MM.1S (cell line): ENCODE data around the gene PRR20G.

Experiments used
- DNase-seq: peaks from one replicate; pipeline ENCODE4 v3.0.0-alpha.2; 2015
- H2AFZ ChIP-seq: fragments of 300-600 bp; sonication (generic); 2 replicates; pipeline ENCODE4 v1.6.0; 2016; ENCODE audit warnings: antibody characterized with exemption, low read length
- H3F3A ChIP-seq: fragments of 300-600 bp; sonication (generic); 2 replicates; pipeline ENCODE4 v1.6.1; 2016; ENCODE audit warnings: mild to moderate bottlenecking, antibody characterized with exemption, low read length, moderate library complexity, mixed read lengths; ENCODE audit not compliant: insufficient read depth
- H3K27ac ChIP-seq: fragments of 300-600 bp; sonication (generic); 2 replicates; pipeline ENCODE4 v1.5.1; 2016; ENCODE audit warnings: mild to moderate bottlenecking, low read length
- H3K27me3 ChIP-seq: fragments of 300-600 bp; sonication (generic); replicated peaks from 2 replicates; pipeline ENCODE4 v1.6.0; 2016; ENCODE audit warnings: low read length; ENCODE audit not compliant: insufficient read depth
- H3K36me3 ChIP-seq: fragments of 300-600 bp; sonication (generic); replicated peaks from 2 replicates; pipeline ENCODE4 v1.6.1; 2016; ENCODE audit warnings: mild to moderate bottlenecking, low read length, mixed read lengths; ENCODE audit not compliant: insufficient read depth
- H3K4me1 ChIP-seq: fragments of 300-600 bp; sonication (generic); 2 replicates; pipeline ENCODE4 v1.6.1; 2016; ENCODE audit warnings: low read length, mixed read lengths
- H3K4me2 ChIP-seq: fragments of 300-600 bp; sonication (generic); 2 replicates; pipeline ENCODE4 v1.6.0; 2016; ENCODE audit warnings: low read depth, low read length
- H3K4me3 ChIP-seq: fragments of 300-600 bp; sonication (generic); 2 replicates; pipeline ENCODE4 v1.5.1; 2016; ENCODE audit warnings: low read length, mixed read lengths
- H3K79me2 ChIP-seq: fragments of 300-600 bp; sonication (generic); 2 replicates; pipeline ENCODE4 v1.6.1; 2016; ENCODE audit warnings: mixed run types, low read length, mixed read lengths
- H3K9ac ChIP-seq: fragments of 300-600 bp; sonication (generic); 2 replicates; pipeline ENCODE4 v1.6.1; 2016; ENCODE audit warnings: low read length, mixed read lengths
- H3K9me2 ChIP-seq: fragments of 300-600 bp; sonication (generic); replicated peaks from 2 replicates; pipeline ENCODE4 v1.6.1; 2016; ENCODE audit warnings: mild to moderate bottlenecking, low read length, mixed read lengths; ENCODE audit not compliant: insufficient read depth
- H3K9me3 ChIP-seq: fragments of 300-600 bp; sonication (generic); replicated peaks from 2 replicates; pipeline ENCODE4 v1.6.1; 2016; ENCODE audit warnings: mild to moderate bottlenecking, low read length, mixed read lengths; ENCODE audit not compliant: insufficient read depth
- H4K20me1 ChIP-seq: fragments of 300-600 bp; sonication (generic); 2 replicates; pipeline ENCODE4 v1.6.1; 2016; ENCODE audit warnings: mild to moderate bottlenecking, low read length, moderate library complexity, mixed read lengths; ENCODE audit not compliant: insufficient read depth
- CTCF ChIP-seq: fragments of 300-600 bp; sonication (generic); IDR thresholded peaks from 2 replicates; pipeline ENCODE4 v1.5.1; 2016; ENCODE audit warnings: antibody characterized with exemption, low read length, mixed read lengths
- EZH2 ChIP-seq: fragments of 300-600 bp; sonication (generic); optimal IDR thresholded peaks from 2 replicates; pipeline ENCODE3; 2017; ENCODE audit warnings: low read depth, mild to moderate bottlenecking, antibody characterized with exemption, low read length, mixed read lengths
- EZH2phosphoT487 ChIP-seq: fragments of 300-600 bp; sonication (generic); IDR thresholded peaks from 2 replicates; pipeline ENCODE4 v1.6.1; 2018; ENCODE audit warnings: antibody characterized with exemption, low read length

Gene PRR20G

GRCh38 chr3:127307112-127307835 is 19.4 kb upstream of the PRR20G start:
- Histone ChIP-seq H3K4me1 (0 out of 2 replicates have a peak, but pooled peaks cover 6% of the 10 kb centered on the region), H3K79me2 (no peaks in the 10 kb centered on the region), H3K4me2 (no peak overlapping the region), H3K9me3 (no peaks in the 10 kb centered on the region), H3K4me3 (no peak overlapping the region), H3K9ac (no peak overlapping the region), H3K27me3 (0 out of 2 replicates have a peak, but pooled peaks cover 12% of the 10 kb centered on the region), H3K9me2 (no peaks in the 10 kb centered on the region), H2AFZ (no peak overlapping the region), H3F3A (peaks cover 7% of the 10 kb centered on the region; the same call in 1 of the 2 replicates), H3K27ac (no peak overlapping the region), H4K20me1 (no peaks in the 10 kb centered on the region), H3K36me3 (no peaks in the 10 kb centered on the region)
- no peak for DNase-seq
- no peak for TF ChIP-seq CTCF
- no peak for TF ChIP-seq EZH2
- no peak for TF ChIP-seq EZH2phosphoT487

- Histone ChIP-seq H3K9me3 (no peaks in the 10 kb centered on the region), H3F3A (peaks cover 7% of the 10 kb centered on the region; the same call in 1 of the 2 replicates), H3K4me1 (0 out of 2 replicates have a peak, but pooled peaks cover 6% of the 10 kb centered on the region), H2AFZ (no peak overlapping the region), H3K4me3 (no peak overlapping the region), H3K27ac (no peak overlapping the region), H3K79me2 (no peaks in the 10 kb centered on the region), H3K4me2 (no peak overlapping the region), H3K9ac (no peak overlapping the region), H3K9me2 (no peaks in the 10 kb centered on the region), H4K20me1 (no peaks in the 10 kb centered on the region), H3K36me3 (no peaks in the 10 kb centered on the region), H3K27me3 (0 out of 2 replicates have a peak, but pooled peaks cover 17% of the 10 kb centered on the region)
- TF ChIP-seq CTCF (no peak), EZH2 (no peak), EZH2phosphoT487 (no peak)
- no peak for DNase-seq
Measured at GRCh38 chr3:127306361-127307111, 18.7 kb upstream of the PRR20G start.

- no peak overlapping the region for H3K4me3 ChIP-seq
- H3K4me1 ChIP-seq: 0 out of 2 replicates have a peak, but pooled peaks cover 6% of the 10 kb centered on the region
- H3K9me2 ChIP-seq: no peaks in the 10 kb centered on the region
- no peaks in the 10 kb centered on the region for H3K79me2 ChIP-seq
- H4K20me1 ChIP-seq: no peaks in the 10 kb centered on the region
- no peaks in the 10 kb centered on the region for H3K36me3 ChIP-seq
- no peak overlapping the region for H3K27ac ChIP-seq
- TF ChIP-seq EZH2 (no peak), CTCF (no peak), EZH2phosphoT487 (no peak)
- peaks cover 7% of the 10 kb centered on the region; the same call in 1 of the 2 replicates for H3F3A ChIP-seq
- no peak overlapping the region for H3K4me2 ChIP-seq
- no peak for DNase-seq
- no peak overlapping the region for H2AFZ ChIP-seq
- H3K27me3 ChIP-seq: 0 out of 2 replicates have a peak, but pooled peaks cover 24% of the 10 kb centered on the region
- H3K9ac ChIP-seq: no peak overlapping the region
- no peaks in the 10 kb centered on the region for H3K9me3 ChIP-seq
Measured at GRCh38 chr3:127305499-127306060, 17.7 kb upstream of the PRR20G start.
